Measurements from ENCODE around the gene GLI3. TPM values are rescaled to one million over a fixed set of nuclear protein-coding genes. Genes with fewer than 3 reads are reported as not detected.
A peak's percentile ranks its signal among the peaks of the same experiment; 100 is the strongest.

Gene GLI3
- total RNA-seq, 1 experiment from 2014 or later, result not detected

DNA sequence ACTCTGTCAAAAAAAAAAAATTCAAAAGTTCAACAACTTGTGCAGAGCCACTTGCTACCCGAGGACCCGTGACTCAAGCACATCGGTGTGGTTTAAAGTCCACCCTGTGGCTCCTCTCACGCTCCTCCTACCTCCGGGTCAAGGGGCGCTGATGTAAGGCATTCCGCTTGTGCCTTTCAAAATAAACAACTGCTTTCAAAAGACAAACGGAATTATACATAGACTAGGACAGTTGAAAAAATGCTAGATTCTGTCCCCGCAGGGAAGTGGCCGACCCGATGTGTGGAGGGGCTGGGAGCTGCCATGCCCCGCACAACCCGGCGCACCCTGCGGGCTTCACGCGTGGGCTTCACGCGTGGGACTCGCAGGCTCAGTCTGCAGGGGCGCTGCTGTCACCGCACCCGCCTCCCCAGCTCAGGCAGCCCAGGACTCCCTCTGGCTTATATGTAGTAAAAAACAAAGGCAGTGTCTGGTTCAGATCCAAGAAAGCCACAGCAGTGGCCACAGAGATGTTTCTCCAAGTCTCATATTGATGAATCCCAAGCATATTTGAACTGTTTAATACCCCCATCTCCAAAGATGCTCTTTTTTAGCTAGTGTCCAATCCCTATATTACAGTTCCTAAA is 294.4 kb downstream of the GLI3 start:
- CTCF ChIA-PET, result interaction anchor here (0.6 to 1.1 kb wide), 2 partner anchors 543 to 934 kb away, joined by 3 to 6 read pairs; no protein-coding TSS in a partner anchor
- H3K4me3 ChIP-seq, result no peak overlapping the region
- H3F3A ChIP-seq (ENCODE audit: insufficient read depth, low read depth), result no peaks in the 10 kb centered on the region
- peak overlapping the region; percentile 55 for H3K4me2 ChIP-seq
- H3K27ac ChIP-seq, result no peak overlapping the region
- no peak overlapping the region; the same call in 1 of the 2 replicates for H2AFZ ChIP-seq
- no peaks in the 10 kb centered on the region for H3K4me1 ChIP-seq (replicated peaks; ENCODE audit: insufficient read depth)
- intact Hi-C loops (cut with micrococcal nuclease; ENCODE audit: unreplicated experiment), result loop anchor here (1.0 to 5.0 kb wide), 6 partner anchors 749 to 1895 kb away; no protein-coding TSS in a partner anchor
- no peaks in the 10 kb centered on the region for H3K36me3 ChIP-seq (ENCODE audit: low read depth)
- no peaks in the 10 kb centered on the region for H3K79me2 ChIP-seq (ENCODE audit: low read depth)
- no peaks in the 10 kb centered on the region for H4K20me1 ChIP-seq (ENCODE audit: insufficient read depth)
- DNase-seq, result no peak
- no peaks in the 10 kb centered on the region for H3K9me3 ChIP-seq (ENCODE audit: insufficient read depth, low read depth)
- no peaks in the 10 kb centered on the region for H3K9me2 ChIP-seq (ENCODE audit: insufficient read depth)
- POLR2A ChIA-PET (ENCODE audit: unreplicated experiment), result no interaction called here
- TF ChIP-seq, protein P1, sequence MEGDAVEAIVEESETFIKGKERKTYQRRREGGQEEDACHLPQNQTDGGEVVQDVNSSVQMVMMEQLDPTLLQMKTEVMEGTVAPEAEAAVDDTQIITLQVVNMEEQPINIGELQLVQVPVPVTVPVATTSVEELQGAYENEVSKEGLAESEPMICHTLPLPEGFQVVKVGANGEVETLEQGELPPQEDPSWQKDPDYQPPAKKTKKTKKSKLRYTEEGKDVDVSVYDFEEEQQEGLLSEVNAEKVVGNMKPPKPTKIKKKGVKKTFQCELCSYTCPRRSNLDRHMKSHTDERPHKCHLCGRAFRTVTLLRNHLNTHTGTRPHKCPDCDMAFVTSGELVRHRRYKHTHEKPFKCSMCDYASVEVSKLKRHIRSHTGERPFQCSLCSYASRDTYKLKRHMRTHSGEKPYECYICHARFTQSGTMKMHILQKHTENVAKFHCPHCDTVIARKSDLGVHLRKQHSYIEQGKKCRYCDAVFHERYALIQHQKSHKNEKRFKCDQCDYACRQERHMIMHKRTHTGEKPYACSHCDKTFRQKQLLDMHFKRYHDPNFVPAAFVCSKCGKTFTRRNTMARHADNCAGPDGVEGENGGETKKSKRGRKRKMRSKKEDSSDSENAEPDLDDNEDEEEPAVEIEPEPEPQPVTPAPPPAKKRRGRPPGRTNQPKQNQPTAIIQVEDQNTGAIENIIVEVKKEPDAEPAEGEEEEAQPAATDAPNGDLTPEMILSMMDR (conservative IDR thresholded peaks at IDR 0.05), result no peak
- TF ChIP-seq EZH2 (IDR thresholded peaks at IDR 0.05; ENCODE audit: low read depth), result no peak
- peaks cover 41% of the 10 kb centered on the region for H3K27me3 ChIP-seq (ENCODE audit: insufficient read depth, low read depth)
- BruUV-seq (replicated peaks), result no TSS peak

DNA sequence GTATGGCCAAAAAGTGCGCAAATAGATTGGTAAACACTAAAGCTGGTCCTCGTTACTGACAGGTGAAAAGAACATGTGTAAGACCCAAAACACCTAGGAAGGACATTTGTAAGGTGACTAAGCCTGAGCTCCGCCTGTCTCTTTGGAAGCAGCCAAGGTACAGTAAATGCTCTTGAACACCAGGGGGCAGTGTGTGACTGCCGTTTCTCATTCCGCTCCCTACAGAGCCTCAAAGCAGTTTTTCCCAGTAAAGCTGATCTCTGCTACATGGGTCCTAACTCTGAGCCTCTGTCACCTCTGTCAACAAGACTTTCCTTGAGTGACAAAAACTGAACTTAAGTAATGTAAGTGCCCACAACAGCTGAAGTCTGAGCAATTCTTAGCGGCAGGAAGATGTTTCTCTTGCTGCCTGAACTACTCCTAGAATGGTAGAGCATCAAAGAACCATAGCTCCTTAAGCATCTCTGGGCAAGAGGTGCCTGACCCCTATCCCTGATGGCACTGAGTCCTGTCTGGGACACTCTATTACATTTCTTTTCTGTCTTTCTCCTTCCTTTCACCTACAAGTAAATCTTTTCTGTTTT is 296.2 kb downstream of the GLI3 start:
- Histone ChIP-seq H3K9me2 (ENCODE audit: insufficient read depth) (no peaks in the 10 kb centered on the region), H3K9me3 (ENCODE audit: insufficient read depth, low read depth) (no peaks in the 10 kb centered on the region), H3K4me2 (no peak overlapping the region), H2AFZ (no peak overlapping the region), H3F3A (ENCODE audit: insufficient read depth, low read depth) (no peaks in the 10 kb centered on the region), H3K27ac (no peak overlapping the region), H3K36me3 (ENCODE audit: low read depth) (no peaks in the 10 kb centered on the region), H3K4me1 (replicated peaks; ENCODE audit: insufficient read depth) (no peaks in the 10 kb centered on the region), H3K27me3 (ENCODE audit: insufficient read depth, low read depth) (peaks cover 23% of the 10 kb centered on the region), H3K4me3 (no peak overlapping the region), H3K79me2 (ENCODE audit: low read depth) (no peaks in the 10 kb centered on the region), H4K20me1 (ENCODE audit: insufficient read depth) (no peaks in the 10 kb centered on the region)
- TF ChIP-seq, protein P1 (conservative IDR thresholded peaks at IDR 0.05), result peak; percentile 96
- no peak for TF ChIP-seq EZH2 (IDR thresholded peaks at IDR 0.05; ENCODE audit: low read depth)
- no TSS peak for BruUV-seq (replicated peaks)
- POLR2A ChIA-PET (ENCODE audit: unreplicated experiment), result interaction anchor here (0.5 kb wide), 1 partner anchor 15 kb away, joined by 3 read pairs; no protein-coding TSS in a partner anchor
- intact Hi-C loops (cut with micrococcal nuclease; ENCODE audit: unreplicated experiment), result loop anchor here (5.0 kb wide), 4 partner anchors 901 to 1896 kb away; no protein-coding TSS in a partner anchor
- DNase-seq, result peak; percentile 61 to 69
- CTCF ChIA-PET, result interaction anchor here (0.6 to 1.2 kb wide), 8 partner anchors 14 to 1492 kb away, joined by 3 to 5 read pairs (median 4); no protein-coding TSS in a partner anchor

- Histone ChIP-seq H3K4me3 (no peak overlapping the region), H3K79me2 (ENCODE audit: low read depth) (no peaks in the 10 kb centered on the region), H3K4me2 (no peak overlapping the region), H3K4me1 (replicated peaks; ENCODE audit: insufficient read depth) (no peaks in the 10 kb centered on the region), H4K20me1 (ENCODE audit: insufficient read depth) (no peaks in the 10 kb centered on the region), H3K27me3 (ENCODE audit: insufficient read depth, low read depth) (peaks cover 10% of the 10 kb centered on the region; the same call in 1 of the 2 replicates), H2AFZ (no peak overlapping the region), H3F3A (ENCODE audit: insufficient read depth, low read depth) (no peaks in the 10 kb centered on the region), H3K9me2 (ENCODE audit: insufficient read depth) (no peaks in the 10 kb centered on the region), H3K9me3 (ENCODE audit: insufficient read depth, low read depth) (no peaks in the 10 kb centered on the region), H3K27ac (no peak overlapping the region), H3K36me3 (ENCODE audit: low read depth) (no peaks in the 10 kb centered on the region)
- TF ChIP-seq EZH2 (IDR thresholded peaks at IDR 0.05; ENCODE audit: low read depth), result no peak
- no peak for DNase-seq
- intact Hi-C loops (cut with micrococcal nuclease; ENCODE audit: unreplicated experiment), result no loop called here
- POLR2A ChIA-PET (ENCODE audit: unreplicated experiment), result no interaction called here
- BruUV-seq (replicated peaks), result no TSS peak
- CTCF ChIA-PET, result no interaction called here
These were observed 298.6 kb downstream of the GLI3 start for GRCh38 chr7:41938371-41938770.
